ENCODE measurements around the gene HS2ST1. TPM values are rescaled to one million over a fixed set of nuclear protein-coding genes. Genes with fewer than 3 reads are reported as not detected.

The HS2ST1 gene
- total RNA-seq, 1 experiment from 2014 or later = 57.2 TPM

GRCh38 chr1:87042111-87042811, 127.8 kb downstream of the HS2ST1 start:
- no TSS peak for BruUV-seq (replicated peaks)

GRCh38 chr1:87044424-87044823, 130.0 kb downstream of the HS2ST1 start:
- intact Hi-C loops (cut with micrococcal nuclease; ENCODE audit: unreplicated experiment) = no loop called here
- Mint-ChIP-seq H3K36me3 (ENCODE audit: insufficient read depth, unreplicated experiment) (peaks cover 10% of the 10 kb centered on the region), H3K27ac (ENCODE audit: unreplicated experiment) (no peak overlapping the region), H3K27me3 (ENCODE audit: insufficient read depth, unreplicated experiment) (no peaks in the 10 kb centered on the region), H3K9me3 (ENCODE audit: unreplicated experiment) (no peaks in the 10 kb centered on the region), H3K4me3 (ENCODE audit: unreplicated experiment) (no peak overlapping the region), H3K4me1 (ENCODE audit: low read depth, unreplicated experiment) (no peaks in the 10 kb centered on the region)
- no peak for DNase-seq
- H3K4me3 ChIP-seq (ENCODE audit: low read depth, low read length) = no peak overlapping the region
- no TSS peak for BruUV-seq (replicated peaks)
- CTCF ChIA-PET = no interaction called here
- TF ChIP-seq CTCF (IDR thresholded peaks at IDR 0.05; ENCODE audit: insufficient read depth in 1 of 2, low read depth in 1 of 2, low read length in 1 of 2, severe bottlenecking in 1 of 2, unreplicated experiment in 1 of 2) = no peak
- H3K4me1 ChIP-seq = no peaks in the 10 kb centered on the region; the same call in 1 of the 2 replicates
- 0 out of 2 replicates have a peak, but pooled peaks cover 3% of the 10 kb centered on the region for H3K9me3 ChIP-seq
- POLR2A ChIA-PET = no interaction called here
- H3K36me3 ChIP-seq (ENCODE audit: control insufficient read depth, insufficient read depth, low read length) = no peaks in the 10 kb centered on the region
- no peaks in the 10 kb centered on the region for H3K27me3 ChIP-seq (replicated peaks; ENCODE audit: control insufficient read depth, insufficient read depth, low read length)

More at GRCh38 chr1:87042111-87042811, 127.8 kb downstream of the HS2ST1 start:
- Histone ChIP-seq H3K27me3 (replicated peaks; ENCODE audit: control insufficient read depth, insufficient read depth, low read length) (no peaks in the 10 kb centered on the region), H3K4me3 (ENCODE audit: low read depth, low read length) (no peak overlapping the region), H3K9me3 (no peaks in the 10 kb centered on the region), H3K36me3 (ENCODE audit: control insufficient read depth, insufficient read depth, low read length) (no peaks in the 10 kb centered on the region), H3K4me1 (no peaks in the 10 kb centered on the region; the same call in 1 of the 2 replicates)
- ChIA-PET POLR2A (no interaction called here), CTCF (no interaction called here)
- Mint-ChIP-seq H3K4me3 (ENCODE audit: unreplicated experiment) (no peak overlapping the region), H3K27me3 (ENCODE audit: insufficient read depth, unreplicated experiment) (no peaks in the 10 kb centered on the region), H3K9me3 (ENCODE audit: unreplicated experiment) (no peaks in the 10 kb centered on the region), H3K27ac (ENCODE audit: unreplicated experiment) (no peak overlapping the region), H3K36me3 (ENCODE audit: insufficient read depth, unreplicated experiment) (peaks cover 10% of the 10 kb centered on the region), H3K4me1 (ENCODE audit: low read depth, unreplicated experiment) (no peaks in the 10 kb centered on the region)
- intact Hi-C loops (cut with micrococcal nuclease; ENCODE audit: unreplicated experiment) = no loop called here
- no peak for DNase-seq
- TF ChIP-seq CTCF (IDR thresholded peaks at IDR 0.05; ENCODE audit: insufficient read depth in 1 of 2, low read depth in 1 of 2, low read length in 1 of 2, severe bottlenecking in 1 of 2, unreplicated experiment in 1 of 2) = no peak

DNA sequence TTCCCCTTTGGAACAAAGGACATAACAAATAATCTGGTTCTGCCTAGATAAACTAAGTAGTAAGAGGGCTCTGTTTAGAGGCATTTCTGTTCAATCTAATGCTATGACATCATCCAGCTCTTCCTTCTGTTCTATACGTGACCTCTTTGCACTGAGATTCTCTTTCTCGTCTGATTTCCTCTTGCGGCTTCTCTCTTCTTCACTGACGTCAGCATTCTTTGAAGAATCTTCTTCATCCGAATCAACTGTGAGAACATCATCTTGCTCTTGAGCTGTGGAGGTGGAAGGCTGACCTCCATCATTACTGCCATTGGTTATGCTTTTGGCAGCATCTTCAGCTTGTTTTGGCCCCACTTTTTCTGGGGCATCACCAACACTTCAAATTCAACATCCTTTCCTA, 130.4 kb downstream of the HS2ST1 start:
- Histone ChIP-seq H3K4me3 (ENCODE audit: low read depth, low read length) (no peak overlapping the region), H3K9me3 (0 out of 2 replicates have a peak, but pooled peaks cover 3% of the 10 kb centered on the region), H3K4me1 (no peaks in the 10 kb centered on the region; the same call in 1 of the 2 replicates), H3K27me3 (replicated peaks; ENCODE audit: control insufficient read depth, insufficient read depth, low read length) (no peaks in the 10 kb centered on the region), H3K36me3 (ENCODE audit: control insufficient read depth, insufficient read depth, low read length) (no peaks in the 10 kb centered on the region)
- POLR2A ChIA-PET = no interaction called here
- no peak for TF ChIP-seq CTCF (IDR thresholded peaks at IDR 0.05; ENCODE audit: insufficient read depth in 1 of 2, low read depth in 1 of 2, low read length in 1 of 2, severe bottlenecking in 1 of 2, unreplicated experiment in 1 of 2)
- no peaks in the 10 kb centered on the region for H3K4me1 Mint-ChIP-seq (ENCODE audit: low read depth, unreplicated experiment)
- H3K36me3 Mint-ChIP-seq (ENCODE audit: insufficient read depth, unreplicated experiment) = peaks cover 10% of the 10 kb centered on the region
- no peak for DNase-seq
- no peak overlapping the region for H3K27ac Mint-ChIP-seq (ENCODE audit: unreplicated experiment)
- H3K27me3 Mint-ChIP-seq (ENCODE audit: insufficient read depth, unreplicated experiment) = no peaks in the 10 kb centered on the region
- CTCF ChIA-PET = no interaction called here
- intact Hi-C loops (cut with micrococcal nuclease; ENCODE audit: unreplicated experiment) = no loop called here
- H3K9me3 Mint-ChIP-seq (ENCODE audit: unreplicated experiment) = no peaks in the 10 kb centered on the region
- H3K4me3 Mint-ChIP-seq (ENCODE audit: unreplicated experiment) = no peak overlapping the region
- no TSS peak for BruUV-seq (replicated peaks)

Data from Caco-2 (cell line).